Adipocyte (in vitro differentiated cells): ENCODE results near the gene COL15A1.
A peak's percentile ranks its signal among the peaks of the same experiment; 100 is the strongest.

Source experiments
- DNase-seq: peaks from one replicate; pipeline ENCODE4 v3.0.0-alpha.2; 2015; ENCODE audit warnings: low read depth
- H3K27me3 ChIP-seq: replicated peaks from 2 replicates; pipeline ENCODE4 v1.7.0; 2013; ENCODE audit warnings: mild to moderate bottlenecking, low read length, moderate library complexity; ENCODE audit not compliant: control insufficient read depth, insufficient read depth
- H3K36me3 ChIP-seq: 2 replicates; pipeline ENCODE4 v1.7.0; 2013; ENCODE audit warnings: low read length, mild to moderate bottlenecking, moderate library complexity; ENCODE audit not compliant: control insufficient read depth, insufficient read depth, severe bottlenecking
- H3K4me1 ChIP-seq: 2 replicates; pipeline ENCODE4 v1.7.0; 2013; ENCODE audit warnings: mild to moderate bottlenecking, low read length, moderate library complexity; ENCODE audit not compliant: control insufficient read depth, insufficient read depth
- H3K4me3 ChIP-seq: 2 replicates; pipeline ENCODE4 v1.7.0; 2013; ENCODE audit warnings: mild to moderate bottlenecking, low read length, moderate library complexity
- H3K9ac ChIP-seq: 2 replicates; pipeline ENCODE4 v1.7.0; 2013; ENCODE audit warnings: mild to moderate bottlenecking, low read length, moderate library complexity
- H3K9me3 ChIP-seq: 2 replicates; pipeline ENCODE4 v1.7.0; 2013; ENCODE audit warnings: mild to moderate bottlenecking, low read length, moderate library complexity; ENCODE audit not compliant: control insufficient read depth

COL15A1 gene

GRCh38 chr9:98973576-98973975 is 29.9 kb downstream of the COL15A1 start:
- Histone ChIP-seq H3K4me1 (peaks cover 25% of the 10 kb centered on the region), H3K9ac (no peak overlapping the region), H3K27me3 (peaks cover 28% of the 10 kb centered on the region), H3K36me3 (no peaks in the 10 kb centered on the region), H3K9me3 (no peaks in the 10 kb centered on the region), H3K4me3 (no peak overlapping the region)
- DNase-seq, result no peak

GRCh38 chr9:98974106-98974505 is 30.4 kb downstream of the COL15A1 start:
- H3K9ac ChIP-seq, result no peak overlapping the region
- H3K4me3 ChIP-seq, result no peak overlapping the region
- peaks cover 25% of the 10 kb centered on the region for H3K27me3 ChIP-seq
- H3K9me3 ChIP-seq, result no peaks in the 10 kb centered on the region
- no peaks in the 10 kb centered on the region for H3K36me3 ChIP-seq
- peaks cover 25% of the 10 kb centered on the region for H3K4me1 ChIP-seq
- DNase-seq, result no peak

- no peak overlapping the region for H3K9ac ChIP-seq
- no peak overlapping the region for H3K4me3 ChIP-seq
- H3K9me3 ChIP-seq, result no peaks in the 10 kb centered on the region
- no peaks in the 10 kb centered on the region for H3K36me3 ChIP-seq
- H3K4me1 ChIP-seq, result peaks cover 25% of the 10 kb centered on the region
- H3K27me3 ChIP-seq, result peaks cover 25% of the 10 kb centered on the region
- no peak for DNase-seq
Observed at GRCh38 chr9:98974554-98974953, 30.8 kb downstream of the COL15A1 start.

GRCh38 chr9:98974994-98975712 is 31.4 kb downstream of the COL15A1 start:
- peak; percentile 86 for DNase-seq
- Histone ChIP-seq H3K27me3 (peaks cover 25% of the 10 kb centered on the region), H3K4me1 (peaks cover 25% of the 10 kb centered on the region), H3K4me3 (peak overlapping the region; percentile 15), H3K9ac (peak overlapping the region; percentile 19), H3K36me3 (no peaks in the 10 kb centered on the region), H3K9me3 (no peaks in the 10 kb centered on the region)

GRCh38 chr9:98975838-98976237 is 32.1 kb downstream of the COL15A1 start:
- no peak overlapping the region for H3K9ac ChIP-seq
- no peaks in the 10 kb centered on the region for H3K9me3 ChIP-seq
- H3K27me3 ChIP-seq, result peaks cover 25% of the 10 kb centered on the region
- no peak overlapping the region for H3K4me3 ChIP-seq
- no peak for DNase-seq
- H3K36me3 ChIP-seq, result no peaks in the 10 kb centered on the region
- H3K4me1 ChIP-seq, result peaks cover 25% of the 10 kb centered on the region

- DNase-seq, result no peak
- Histone ChIP-seq H3K9ac (no peak overlapping the region), H3K4me1 (peaks cover 20% of the 10 kb centered on the region), H3K9me3 (no peaks in the 10 kb centered on the region), H3K4me3 (no peak overlapping the region), H3K27me3 (peaks cover 25% of the 10 kb centered on the region), H3K36me3 (no peaks in the 10 kb centered on the region)
Observed at GRCh38 chr9:98977246-98977714, 33.6 kb downstream of the COL15A1 start.

- DNase-seq, result no peak
- Histone ChIP-seq H3K9me3 (no peaks in the 10 kb centered on the region), H3K36me3 (no peaks in the 10 kb centered on the region), H3K9ac (no peak overlapping the region), H3K4me3 (no peak overlapping the region), H3K27me3 (peaks cover 23% of the 10 kb centered on the region), H3K4me1 (peaks cover 20% of the 10 kb centered on the region)
Observed at GRCh38 chr9:98977813-98978212, 34.1 kb downstream of the COL15A1 start.

GRCh38 chr9:98978231-98978681 is 34.5 kb downstream of the COL15A1 start:
- DNase-seq, result no peak

GRCh38 chr9:98980291-98980690 is 36.6 kb downstream of the COL15A1 start:
- Histone ChIP-seq H3K4me1 (peaks cover 17% of the 10 kb centered on the region), H3K9me3 (no peaks in the 10 kb centered on the region), H3K9ac (no peak overlapping the region), H3K4me3 (no peak overlapping the region), H3K36me3 (no peaks in the 10 kb centered on the region), H3K27me3 (peaks cover 17% of the 10 kb centered on the region)
- DNase-seq, result no peak

More at GRCh38 chr9:98978231-98978681, 34.5 kb downstream of the COL15A1 start:
- no peaks in the 10 kb centered on the region for H3K9me3 ChIP-seq
- H3K27me3 ChIP-seq, result peaks cover 20% of the 10 kb centered on the region
- no peaks in the 10 kb centered on the region for H3K36me3 ChIP-seq
- H3K9ac ChIP-seq, result no peak overlapping the region
- peaks cover 20% of the 10 kb centered on the region for H3K4me1 ChIP-seq
- no peak overlapping the region for H3K4me3 ChIP-seq

- no peak overlapping the region for H3K9ac ChIP-seq
- no peaks in the 10 kb centered on the region for H3K9me3 ChIP-seq
- H3K36me3 ChIP-seq, result no peaks in the 10 kb centered on the region
- peak; percentile 82 for DNase-seq
- H3K4me1 ChIP-seq, result peaks cover 27% of the 10 kb centered on the region
- no peak overlapping the region for H3K4me3 ChIP-seq
- H3K27me3 ChIP-seq, result no peaks in the 10 kb centered on the region
Observed at GRCh38 chr9:98983295-98984268, 39.9 kb downstream of the COL15A1 start.

GRCh38 chr9:98985596-98985995 is 41.9 kb downstream of the COL15A1 start:
- Histone ChIP-seq H3K4me3 (no peak overlapping the region), H3K27me3 (no peaks in the 10 kb centered on the region), H3K36me3 (no peaks in the 10 kb centered on the region), H3K9ac (no peak overlapping the region), H3K4me1 (peaks cover 46% of the 10 kb centered on the region), H3K9me3 (no peaks in the 10 kb centered on the region)
- DNase-seq, result no peak
